ENCODE measurements around the gene RAB37. TPM values are rescaled to one million over a fixed set of nuclear protein-coding genes. Genes with fewer than 3 reads are reported as not detected.

Gene RAB37
- total and polyA plus RNA-seq, 2 of the 8 experiments (the other 6 are each of a cell fraction or from before 2014, with no cell fraction given): 5.5 to 6.1 TPM

GRCh38 chr17:74773414-74773813 lies 36.4 kb downstream of the RAB37 start:
- Histone ChIP-seq H3K4me3 (ENCODE audit: extremely low read depth in 1 of 4, insufficient read depth in 2 of 4, low read depth in 3 of 4, low read length in 4 of 4) (no peak overlapping the region), H3K36me3 (ENCODE audit: control insufficient read depth in 2 of 4, insufficient read depth in 4 of 4, low read length in 3 of 4) (peaks cover 2 to 37% (median 19%) of the 10 kb centered on the region in 4 experiments; a peak in 6 of 8 replicates), H4K8ac (ENCODE audit: extremely low read depth, insufficient read depth, low read length) (no peak overlapping the region), H3K9me3 (ENCODE audit: insufficient read depth in 2 of 2, low read depth in 1 of 2, low read length in 1 of 2) (no peaks in the 10 kb centered on the region), H4K91ac (replicated peaks; ENCODE audit: insufficient read length, low read length) (no peak overlapping the region), H3K4me1 (replicated peaks in 1 of 4; ENCODE audit: control insufficient read depth in 3 of 4, insufficient read depth in 4 of 4, low read length in 3 of 4) (peaks cover 0 to 7% (median 3%) of the 10 kb centered on the region in 4 experiments; a peak in 4 of 7 replicates), H3K79me2 (ENCODE audit: control insufficient read depth in 1 of 2, insufficient read depth in 2 of 2, low read length in 2 of 2) (peaks cover 0 to 24% of the 10 kb centered on the region in 2 experiments; a peak in 2 of 4 replicates), H3K27me3 (replicated peaks in 1 of 4; ENCODE audit: control insufficient read depth in 3 of 4, extremely low read depth in 1 of 4, insufficient read depth in 3 of 4, low read length in 3 of 4) (no peaks in the 10 kb centered on the region), H2BK5ac (ENCODE audit: low read depth, low read length) (no peak overlapping the region), H3K27ac (ENCODE audit: low read depth, low read length) (no peak overlapping the region), H2AK5ac (ENCODE audit: low read depth, low read length) (no peak overlapping the region), H2BK20ac (ENCODE audit: low read length) (no peak overlapping the region), H3K4me2 (ENCODE audit: insufficient read depth in 1 of 2, low read depth in 2 of 2, low read length in 2 of 2) (no peak overlapping the region), H2BK15ac (ENCODE audit: low read length) (no peak overlapping the region), H3K4ac (replicated peaks; ENCODE audit: insufficient read length, low read depth, low read length) (no peak overlapping the region), H2AFZ (ENCODE audit: low read length) (no peak overlapping the region), H3K23ac (ENCODE audit: insufficient read length) (no peak overlapping the region), H3K79me1 (ENCODE audit: low read depth, low read length) (0 out of 2 replicates have a peak, but pooled peaks cover 8% of the 10 kb centered on the region), H2BK120ac (replicated peaks; ENCODE audit: low read depth, low read length) (no peak overlapping the region), H3K14ac (ENCODE audit: insufficient read length) (no peak overlapping the region), H4K20me1 (replicated peaks in 1 of 2; ENCODE audit: control insufficient read depth in 1 of 2, insufficient read depth in 2 of 2, low read length in 2 of 2) (peaks cover 5 to 9% of the 10 kb centered on the region in 2 experiments), H2BK12ac (ENCODE audit: low read depth, low read length) (no peak overlapping the region), H3K9ac (replicated peaks in 1 of 4; ENCODE audit: extremely low read depth in 1 of 4, low read depth in 3 of 4, low read length in 3 of 4) (no peak overlapping the region), H3K18ac (ENCODE audit: extremely low read depth, low read length) (no peak overlapping the region), H3K23me2 (ENCODE audit: low read depth, low read length) (peaks cover 9% of the 10 kb centered on the region), H4K5ac (ENCODE audit: insufficient read length, low read depth, low read length) (no peak overlapping the region), H3K56ac (replicated peaks; ENCODE audit: insufficient read length, low read depth, low read length) (no peak overlapping the region)
- 87% methylated on average over 6 of the region's 6 CpGs; no CpG with 5 or more reads in 1 of the 2 experiments for WGBS, 2 experiments (ENCODE audit: extremely low coverage in 1 of 2, insufficient coverage in 1 of 2, insufficient read length in 1 of 2, insufficient replicate concordance in 2 of 2, low coverage in 1 of 2, low lambda C conversion rate in 2 of 2, missing lambda C conversion rate in 1 of 2)
- FAIRE-seq (no peak), DNase-seq (ENCODE audit: low read depth in 1 of 2, low spot score in 2 of 2) (no peak)
- ChIA-PET CTCF (ENCODE audit: partially characterized antibody) (interaction anchor here (0.6 to 99.6 kb wide), 8 partner anchors 8 to 207 kb away, joined by 3 to 2981 read pairs (median 20); partner anchors contain the start of genes FDXR, GRIN2C, NHERF1 and RAB37), POLR2A (ENCODE audit: partially characterized antibody) (interaction anchor here (1.3 to 5.6 kb wide), 5 partner anchors 9 to 36 kb away, joined by 3 to 54 read pairs (median 8); partner anchors contain the start of genes NHERF1 and RAB37)
- TF ChIP-seq ZNF274 (IDR thresholded peaks at IDR 0.05; ENCODE audit: borderline replicate concordance, extremely low read depth, low read length): no peak
- TF ChIP-seq CBX8 (IDR thresholded peaks at IDR 0.05; ENCODE audit: borderline replicate concordance, low read depth, low read length): no peak
- no peak for TF ChIP-seq HDAC2 (IDR thresholded peaks at IDR 0.05; ENCODE audit: borderline replicate concordance in 1 of 2, low read depth in 2 of 2, low read length in 2 of 2)
- no peak for TF ChIP-seq SIX5 (IDR thresholded peaks at IDR 0.05; ENCODE audit: low read depth, low read length)
- TF ChIP-seq, protein P1, sequence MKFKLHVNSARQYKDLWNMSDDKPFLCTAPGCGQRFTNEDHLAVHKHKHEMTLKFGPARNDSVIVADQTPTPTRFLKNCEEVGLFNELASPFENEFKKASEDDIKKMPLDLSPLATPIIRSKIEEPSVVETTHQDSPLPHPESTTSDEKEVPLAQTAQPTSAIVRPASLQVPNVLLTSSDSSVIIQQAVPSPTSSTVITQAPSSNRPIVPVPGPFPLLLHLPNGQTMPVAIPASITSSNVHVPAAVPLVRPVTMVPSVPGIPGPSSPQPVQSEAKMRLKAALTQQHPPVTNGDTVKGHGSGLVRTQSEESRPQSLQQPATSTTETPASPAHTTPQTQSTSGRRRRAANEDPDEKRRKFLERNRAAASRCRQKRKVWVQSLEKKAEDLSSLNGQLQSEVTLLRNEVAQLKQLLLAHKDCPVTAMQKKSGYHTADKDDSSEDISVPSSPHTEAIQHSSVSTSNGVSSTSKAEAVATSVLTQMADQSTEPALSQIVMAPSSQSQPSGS (IDR thresholded peaks at IDR 0.05; ENCODE audit: low read length): no peak
- no peak for TF ChIP-seq RNF2 (IDR thresholded peaks at IDR 0.05; ENCODE audit: borderline replicate concordance, low read depth, low read length, missing control alignments, poor library complexity, severe bottlenecking)
- no peak for TF ChIP-seq SP4 (IDR thresholded peaks at IDR 0.05; ENCODE audit: low read length)

Measured in H1 (cell line).